GM18526 (cell line): ENCODE measurements around the gene EBF3.

Experiments used
- POLR2A ChIP-seq: IDR thresholded peaks from 3 replicates; pipeline ENCODE4 v1.6.1; 2011; ENCODE audit not compliant: insufficient read length; ENCODE audit errors: extremely low read depth

The EBF3 gene

DNA sequence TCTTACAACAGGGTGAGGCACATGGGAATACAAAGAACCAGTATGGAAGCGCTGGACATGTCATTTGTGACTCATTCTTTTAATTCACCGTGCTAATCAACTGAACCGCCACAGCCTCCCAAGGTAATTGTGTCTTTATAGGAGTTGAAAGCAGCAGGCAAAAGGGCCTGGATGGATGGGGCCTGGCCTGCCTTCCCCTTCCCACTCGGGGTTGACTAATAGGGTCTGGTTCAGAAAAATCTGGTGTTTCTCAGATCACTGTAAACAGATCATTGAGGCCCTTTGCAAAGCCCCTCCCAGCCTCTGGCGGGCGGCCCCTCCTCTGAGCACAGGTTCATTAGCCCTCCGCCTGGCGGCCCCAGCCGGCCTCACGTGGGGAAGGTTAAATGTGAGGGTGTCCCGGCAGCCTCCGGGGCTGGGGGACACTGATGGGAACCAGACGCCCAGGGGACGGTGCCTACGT, 100.8 kb downstream of the EBF3 start:
- TF ChIP-seq POLR2A: no peak

DNA sequence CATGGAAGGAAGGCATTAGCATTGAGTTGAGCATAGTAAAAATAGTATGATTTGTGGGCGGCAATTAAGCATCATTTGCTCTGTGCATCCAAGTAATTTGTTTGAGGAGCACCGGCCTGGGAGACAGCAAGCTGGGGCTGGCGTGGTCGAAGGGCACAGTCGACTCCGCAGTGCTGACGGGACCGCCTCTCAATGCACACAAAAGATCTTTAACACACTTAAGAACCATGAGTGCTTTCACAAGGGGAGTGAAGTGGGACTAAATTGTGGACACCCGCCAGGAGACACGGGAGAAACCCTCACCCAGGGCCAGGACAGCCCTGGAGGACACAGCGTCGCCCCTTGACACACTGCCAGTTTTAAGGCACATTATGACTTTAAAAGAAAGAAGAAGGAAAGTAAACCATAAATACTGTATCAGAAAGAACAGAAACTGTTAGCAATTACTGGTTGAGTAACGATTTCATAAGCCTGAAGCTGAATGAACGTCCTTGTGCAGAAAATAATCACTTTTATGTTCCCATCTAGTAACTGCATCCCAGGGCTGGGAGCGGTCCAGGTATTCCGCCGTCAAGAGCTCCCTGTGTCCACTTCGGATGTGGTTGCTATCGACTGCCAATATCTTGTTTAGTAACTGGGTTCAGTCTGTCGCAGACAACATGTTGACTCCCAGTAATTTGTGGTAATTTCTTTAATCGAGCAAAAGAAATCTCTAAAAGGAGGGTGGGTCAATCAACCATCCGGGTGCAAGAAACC, 102.1 kb downstream of the EBF3 start:
- no peak for TF ChIP-seq POLR2A

DNA sequence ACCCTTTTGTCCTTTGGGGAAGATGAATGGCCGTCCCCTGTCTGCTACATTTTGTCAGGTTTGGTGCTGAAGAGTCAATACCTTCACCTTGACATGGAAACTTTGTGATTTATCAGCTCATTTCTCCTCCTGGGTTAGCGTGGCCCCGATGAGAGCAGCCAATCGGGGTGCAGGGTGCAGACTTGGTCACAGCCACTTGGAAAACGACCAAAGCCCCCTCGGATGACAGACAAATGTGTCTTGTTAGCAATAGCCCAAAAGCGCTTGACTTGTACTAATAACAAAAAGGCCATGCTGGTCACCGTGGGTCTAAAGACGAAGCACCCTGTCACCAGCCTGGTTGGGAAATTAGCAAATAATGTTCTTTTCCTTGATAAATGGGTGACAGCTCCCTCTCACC, 103.7 kb downstream of the EBF3 start:
- TF ChIP-seq POLR2A: no peak

DNA sequence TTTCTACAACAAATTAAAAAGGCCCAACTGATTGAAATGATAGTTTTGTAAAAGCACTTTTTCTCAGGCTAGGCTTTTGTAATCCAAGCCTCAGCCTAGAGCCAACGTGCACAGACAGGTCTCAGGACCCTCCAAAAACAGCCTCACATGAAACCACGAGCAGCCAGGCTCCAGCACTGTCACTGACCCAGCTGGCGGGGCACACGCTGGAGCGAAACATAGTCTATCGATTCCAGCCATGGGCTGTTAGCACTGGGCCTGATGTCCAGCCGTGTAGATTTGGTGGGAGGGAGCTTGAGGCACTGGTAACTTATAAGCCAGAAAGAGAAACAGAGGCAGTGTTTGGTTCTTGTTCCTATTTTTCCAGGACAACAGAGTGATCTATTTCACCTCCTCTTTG, 104.5 kb downstream of the EBF3 start:
- no peak for TF ChIP-seq POLR2A

DNA sequence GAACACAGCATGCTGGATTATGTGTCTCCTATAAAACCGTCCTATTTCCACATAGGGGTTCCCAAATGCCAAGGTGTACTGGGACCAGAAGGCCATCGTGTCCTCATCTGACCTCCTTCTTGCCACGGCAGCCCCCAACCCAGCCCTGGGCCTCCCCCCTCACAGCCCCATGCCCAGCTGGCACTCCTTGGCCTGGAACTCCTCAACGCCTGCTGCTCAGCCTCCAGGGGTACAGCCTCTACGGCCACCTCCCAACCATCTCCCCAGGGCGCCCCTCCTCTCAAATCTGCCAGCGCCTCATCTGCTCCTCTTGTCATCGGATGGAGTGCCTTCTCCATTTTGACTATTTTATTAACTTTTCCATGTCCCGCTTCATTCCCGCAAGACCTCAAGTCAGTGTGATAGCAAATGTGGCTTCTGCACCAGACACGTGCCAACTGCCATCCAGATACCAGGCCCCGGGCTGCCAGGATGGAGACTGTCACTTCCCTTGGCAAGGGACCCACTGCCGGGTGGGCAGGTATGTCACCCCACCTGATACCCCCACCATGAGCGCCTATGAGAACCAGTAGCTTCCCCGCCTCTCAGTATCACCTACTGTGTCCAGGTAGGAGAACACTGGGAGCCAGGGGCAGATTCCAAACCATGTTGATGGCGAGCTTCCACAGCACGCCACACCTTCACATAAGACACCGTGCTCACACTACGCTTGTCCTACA, 106.7 kb downstream of the EBF3 start:
- TF ChIP-seq POLR2A: no peak

DNA sequence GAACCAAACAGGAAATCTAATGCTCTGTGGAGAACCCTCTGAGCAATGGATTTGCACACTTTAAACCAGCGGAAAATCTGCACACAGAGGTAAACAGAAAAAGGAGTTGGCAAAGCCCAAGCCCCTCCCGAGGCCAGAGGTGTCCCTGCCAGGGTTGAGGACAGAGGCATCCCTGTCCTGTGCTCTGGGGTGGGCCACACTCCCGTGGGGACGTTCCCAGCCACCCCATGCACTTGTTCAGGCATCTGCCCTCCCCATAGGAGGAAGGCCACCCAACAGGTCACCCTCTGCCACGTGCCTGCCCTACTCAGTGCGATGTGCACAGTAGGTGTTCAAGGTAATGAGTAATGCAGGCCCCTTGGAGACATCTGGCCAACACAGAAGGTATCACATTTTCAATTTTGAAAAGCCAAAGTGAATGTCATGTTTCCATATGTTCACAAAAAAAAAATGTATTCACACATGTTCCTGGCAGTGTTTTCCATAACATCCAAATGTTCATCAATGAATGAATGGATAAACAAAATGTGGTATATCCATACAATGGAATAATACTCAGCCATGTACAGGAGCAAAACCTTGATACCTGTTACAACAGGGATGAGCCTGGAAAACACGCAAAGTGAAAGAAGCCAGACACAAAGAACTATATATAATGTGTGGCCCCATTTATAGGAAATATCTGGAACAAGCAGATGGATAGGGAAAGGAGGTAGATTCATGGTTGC, 108.1 kb downstream of the EBF3 start:
- TF ChIP-seq POLR2A: no peak

DNA sequence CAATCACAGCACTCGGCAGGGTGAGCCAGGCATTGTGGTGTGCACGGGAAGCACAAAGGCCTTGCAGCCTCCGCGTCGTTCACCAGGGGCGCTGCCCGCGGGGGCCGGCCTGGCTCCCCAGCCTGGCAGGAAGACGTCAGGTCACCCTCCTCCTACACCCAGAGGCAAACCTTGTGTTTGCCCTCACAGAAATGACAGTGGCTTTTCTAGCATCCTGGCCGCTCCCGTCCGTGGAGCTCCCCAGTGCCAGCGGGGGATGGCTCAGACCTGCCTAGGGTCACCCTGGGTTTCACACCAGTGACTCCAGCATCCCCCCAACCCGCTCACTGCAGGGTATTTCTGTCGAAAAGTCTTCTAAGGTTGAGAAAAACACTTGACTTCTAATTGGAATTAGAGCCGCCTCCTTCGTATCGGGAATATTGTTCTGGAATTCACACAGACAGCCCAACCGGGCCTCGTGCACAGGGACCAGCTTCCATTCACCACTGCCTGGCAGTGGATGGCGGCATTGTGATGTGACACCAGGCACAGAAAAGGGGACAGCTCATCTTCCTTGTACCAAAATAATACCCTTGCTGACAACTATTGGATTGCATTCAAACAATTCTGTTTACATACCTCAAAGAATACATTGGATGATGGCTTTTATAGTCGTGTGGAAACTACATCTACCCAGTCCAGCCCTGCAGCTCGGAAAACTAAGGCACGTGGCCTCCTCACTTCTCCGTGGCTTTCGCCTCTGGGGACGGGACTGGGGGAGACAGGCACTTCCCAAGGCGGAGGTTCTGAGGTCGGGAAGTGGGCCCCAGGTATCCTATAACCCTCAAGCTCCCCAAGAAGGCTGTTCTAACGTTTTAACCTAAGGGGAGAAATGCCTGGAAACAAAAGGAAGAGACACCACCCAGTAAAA, 109.0 kb downstream of the EBF3 start:
- TF ChIP-seq POLR2A: no peak

DNA sequence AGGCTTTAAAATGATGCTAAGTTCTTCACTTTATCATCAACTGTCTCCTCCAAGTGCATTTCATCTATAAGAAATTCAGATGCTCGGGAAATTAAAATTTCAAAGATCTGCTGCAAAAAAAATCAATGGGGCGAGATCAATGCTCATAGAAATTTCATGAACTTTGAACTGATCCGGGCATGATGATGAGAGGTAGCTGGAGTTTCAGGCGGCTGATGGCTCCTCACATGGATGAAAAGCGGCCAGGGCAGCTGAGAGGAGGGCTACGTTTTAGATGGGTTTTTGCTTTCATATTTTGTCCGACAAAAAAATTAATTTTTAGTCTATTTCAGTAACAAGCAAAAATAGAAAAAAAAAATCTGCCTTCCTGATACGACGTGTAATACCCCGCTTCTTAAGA, 109.9 kb downstream of the EBF3 start:
- TF ChIP-seq POLR2A: no peak

DNA sequence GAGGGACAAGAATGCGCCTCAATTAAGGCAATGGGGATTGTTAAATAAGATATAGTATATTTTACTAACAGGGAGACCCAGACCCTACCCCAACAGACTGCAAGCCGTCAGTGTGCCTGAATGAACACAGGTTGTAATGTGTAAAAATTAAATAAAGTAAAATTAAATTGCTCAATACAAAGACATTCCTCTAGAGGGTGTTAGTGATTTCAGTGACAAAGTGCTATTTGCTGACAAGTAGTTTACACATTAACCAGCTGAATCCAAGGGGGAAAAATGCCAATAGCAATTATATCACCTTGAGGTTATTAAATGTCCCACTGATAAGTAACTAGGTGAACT, 110.5 kb downstream of the EBF3 start:
- no peak for TF ChIP-seq POLR2A

DNA sequence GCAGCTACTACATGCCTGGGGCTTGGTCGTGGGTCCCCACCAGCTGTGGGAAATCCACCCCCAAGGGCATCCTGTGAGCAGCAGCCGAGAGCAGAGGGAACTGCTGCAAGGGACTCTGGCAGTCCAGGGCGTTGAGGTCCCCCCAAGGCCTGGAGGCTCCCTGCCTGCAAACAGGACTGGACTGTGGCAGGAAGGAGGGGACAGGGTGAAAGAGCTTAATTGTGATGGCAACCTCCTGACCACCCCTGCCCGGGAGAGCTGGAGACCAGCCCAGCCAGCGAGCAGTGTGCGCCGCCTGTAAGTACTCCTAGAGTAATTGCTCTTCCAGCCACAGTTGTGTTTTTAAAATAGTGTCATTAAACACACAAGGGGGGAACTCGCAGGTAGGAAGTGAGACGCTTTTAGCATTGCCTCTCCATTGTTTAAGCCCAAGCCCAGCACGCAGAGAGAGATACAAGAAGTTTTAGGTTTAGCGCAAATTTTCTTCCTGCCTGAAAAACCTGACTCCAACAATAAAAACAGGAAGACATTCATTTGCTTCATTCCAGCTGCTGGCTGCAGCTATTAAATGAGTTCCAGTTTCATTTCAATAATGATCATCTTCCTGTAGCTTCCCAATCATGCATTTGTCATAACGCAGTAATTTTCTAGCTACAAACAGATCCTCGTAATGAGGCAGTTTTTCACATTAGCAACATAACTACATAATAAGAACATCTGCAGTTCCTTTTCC, 111.1 kb downstream of the EBF3 start:
- TF ChIP-seq POLR2A: no peak

DNA sequence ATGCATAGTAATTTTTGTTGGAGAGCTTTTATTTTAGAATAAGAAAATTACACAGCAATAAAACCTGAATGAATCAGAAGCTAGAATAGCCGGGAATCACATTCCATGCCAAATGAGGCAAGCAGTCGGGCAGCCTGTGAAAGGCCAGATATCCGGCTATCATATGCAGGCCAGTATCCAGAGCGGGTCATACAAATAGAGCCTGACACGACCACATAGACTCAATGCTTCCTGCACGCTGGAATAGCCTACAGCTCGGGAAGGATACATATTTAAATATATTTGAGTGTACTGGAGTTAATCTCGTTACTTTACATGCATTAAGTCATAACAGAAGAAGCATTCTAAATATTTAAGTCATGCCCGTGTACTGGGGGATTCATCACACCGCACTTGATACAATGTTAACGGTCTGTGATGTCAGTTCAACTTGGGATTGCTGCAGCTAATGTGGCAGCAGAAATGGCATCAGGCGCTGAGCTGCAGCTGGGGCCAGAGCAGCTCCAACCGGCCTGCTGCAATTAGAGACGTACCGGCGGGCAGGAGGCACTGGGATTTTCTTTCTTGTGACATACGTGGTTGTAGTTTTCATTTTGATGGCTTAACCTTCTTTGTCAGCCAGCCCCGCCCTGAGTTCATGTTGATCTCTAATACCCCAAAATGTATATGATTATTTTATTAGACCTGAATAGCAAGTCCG, 112.0 kb downstream of the EBF3 start:
- no peak for TF ChIP-seq POLR2A

DNA sequence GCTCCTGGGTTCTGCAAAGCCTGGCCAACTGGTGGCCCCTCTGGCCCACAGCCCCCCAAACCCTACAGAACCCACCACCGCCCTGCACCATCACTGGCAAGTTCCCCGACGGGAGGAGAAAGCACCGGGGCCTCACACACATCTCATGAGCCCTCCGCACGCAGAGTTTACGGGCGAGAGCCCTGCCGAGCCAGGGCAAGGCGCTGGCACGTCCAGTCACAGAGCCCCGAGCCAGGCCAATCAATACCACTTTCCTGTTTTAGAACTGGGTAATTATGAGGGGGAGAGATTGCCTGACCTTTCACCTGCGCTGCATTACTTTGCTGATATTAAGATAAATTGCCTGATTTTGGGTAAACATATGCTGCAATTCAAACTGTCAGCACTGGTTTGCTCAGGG, 113.3 kb downstream of the EBF3 start:
- no peak for TF ChIP-seq POLR2A

DNA sequence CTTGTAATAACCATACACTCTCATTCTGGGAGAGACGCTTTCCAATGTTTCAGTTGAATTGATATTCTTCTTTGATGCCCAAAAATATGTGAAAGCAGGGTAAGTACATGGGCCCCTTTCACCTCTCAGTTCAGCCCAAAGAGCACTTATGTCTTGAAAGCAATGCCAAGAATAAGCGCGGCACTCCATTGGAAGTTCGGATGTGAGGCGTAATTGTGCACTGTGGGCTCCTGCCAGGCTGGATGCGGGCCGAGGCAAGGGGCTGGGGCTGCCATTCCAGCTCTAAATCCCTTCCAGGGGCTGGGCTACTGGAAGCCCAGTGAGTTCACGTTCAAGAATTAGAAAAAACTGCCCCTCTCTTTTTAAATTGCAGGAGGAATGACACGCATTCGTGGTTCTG, 113.8 kb downstream of the EBF3 start:
- TF ChIP-seq POLR2A: no peak

DNA sequence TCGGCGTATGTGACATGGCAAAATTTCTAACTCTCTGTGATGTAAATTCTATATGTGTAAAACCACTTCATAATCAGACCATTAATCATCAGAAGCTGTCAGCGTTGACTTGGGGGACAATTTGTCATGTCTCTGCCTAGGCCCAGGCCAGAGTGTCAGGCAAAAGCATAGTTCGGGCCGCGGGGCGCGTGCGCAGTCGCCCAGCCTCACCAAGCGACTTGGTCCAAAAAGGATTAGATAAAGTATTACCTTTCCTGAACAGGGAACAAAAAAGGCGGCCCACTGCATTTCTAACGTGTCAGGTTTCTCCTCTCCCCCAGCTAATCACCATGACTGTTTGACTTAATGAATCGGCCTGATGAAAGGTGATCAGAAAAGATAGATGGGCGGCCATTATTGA, 114.2 kb downstream of the EBF3 start:
- TF ChIP-seq POLR2A: no peak
